ENCODE data around the gene NAB1. TPM values are rescaled to one million over a fixed set of nuclear protein-coding genes. Genes with fewer than 3 reads are reported as not detected.
"Not testable (repeated sequence)": the region's sequence is repeated elsewhere in the genome, so short reads cannot be mapped to it uniquely, and the experiment has no call there.

The NAB1 gene
- total RNA-seq, 4 donors from 2014 or later, result 4.9 to 11.0 (median 9.2) TPM

- no peak for DNase-seq
- intact Hi-C loops (cut with DNase I; ENCODE audit: low total_unique reads), result no loop called here
- Histone ChIP-seq H3K4me3 (no peak overlapping the region), H3K36me3 (no peaks in the 10 kb centered on the region), H3K9me3 (no peaks in the 10 kb centered on the region), H3K27me3 (no peaks in the 10 kb centered on the region), H3K27ac (no peak overlapping the region), H3K4me1 (no peaks in the 10 kb centered on the region)
- ATAC-seq, result no peak
- in situ Hi-C loops (cut with MboI; ENCODE audit: low sequenced_read_pairs in 4 of 4), result no loop called here
- TF ChIP-seq CTCF (IDR thresholded peaks at IDR 0.05 in 4 of 5, conservative IDR thresholded peaks at IDR 0.05 in 1 of 5) (no peak), POLR2A (IDR thresholded peaks at IDR 0.05) (no peak)
Observed at GRCh38 chr2:190705280-190705679, 56.4 kb downstream of the NAB1 start.

- no peaks in the 10 kb centered on the region for H3K36me3 ChIP-seq
- no peak for ATAC-seq
Observed at GRCh38 chr2:190707726-190708125, 58.8 kb downstream of the NAB1 start.

GRCh38 chr2:190708650-190709049 is 59.8 kb downstream of the NAB1 start:
- intact Hi-C loops (cut with DNase I; ENCODE audit: low total_unique reads); H3K9me3 ChIP-seq; H3K27me3 ChIP-seq; H3K4me1 ChIP-seq; in situ Hi-C loops (cut with MboI; ENCODE audit: low sequenced_read_pairs in 4 of 4); ATAC-seq; H3K27ac ChIP-seq; H3K4me3 ChIP-seq; DNase-seq; H3K36me3 ChIP-seq: not testable (repeated sequence)

More at GRCh38 chr2:190707726-190708125, 58.8 kb downstream of the NAB1 start:
- Histone ChIP-seq H3K27me3 (no peaks in the 10 kb centered on the region), H3K4me1 (no peaks in the 10 kb centered on the region), H3K4me3 (no peak overlapping the region), H3K9me3 (no peaks in the 10 kb centered on the region), H3K27ac (no peak overlapping the region)
- intact Hi-C loops (cut with DNase I; ENCODE audit: low total_unique reads) (no loop called here), in situ Hi-C loops (cut with MboI; ENCODE audit: low sequenced_read_pairs in 4 of 4) (no loop called here)
- no peak for DNase-seq
- TF ChIP-seq POLR2A (IDR thresholded peaks at IDR 0.05) (no peak), CTCF (IDR thresholded peaks at IDR 0.05 in 4 of 5, conservative IDR thresholded peaks at IDR 0.05 in 1 of 5) (no peak)

- ATAC-seq (no peak), DNase-seq (no peak)
- no peaks in the 10 kb centered on the region for H3K4me1 ChIP-seq
- TF ChIP-seq CTCF (IDR thresholded peaks at IDR 0.05 in 4 of 5, conservative IDR thresholded peaks at IDR 0.05 in 1 of 5) (no peak), POLR2A (IDR thresholded peaks at IDR 0.05) (no peak)
- no peaks in the 10 kb centered on the region for H3K9me3 ChIP-seq
- intact Hi-C loops (cut with DNase I; ENCODE audit: low total_unique reads), result no loop called here
- in situ Hi-C loops (cut with MboI; ENCODE audit: low sequenced_read_pairs in 4 of 4), result no loop called here
- no peaks in the 10 kb centered on the region for H3K27me3 ChIP-seq
- H3K27ac ChIP-seq, result no peak overlapping the region
- H3K36me3 ChIP-seq, result no peaks in the 10 kb centered on the region
- H3K4me3 ChIP-seq, result no peak overlapping the region
Observed at GRCh38 chr2:190711069-190711468, 62.2 kb downstream of the NAB1 start.

GRCh38 chr2:190713471-190713870 is 64.6 kb downstream of the NAB1 start:
- Histone ChIP-seq H3K27me3 (no peaks in the 10 kb centered on the region), H3K9me3 (no peaks in the 10 kb centered on the region), H3K4me3 (no peak overlapping the region), H3K36me3 (no peaks in the 10 kb centered on the region), H3K27ac (no peak overlapping the region), H3K4me1 (no peaks in the 10 kb centered on the region)
- no peak for DNase-seq
- intact Hi-C loops (cut with DNase I; ENCODE audit: low total_unique reads), result no loop called here
- ATAC-seq, result no peak
- no peak for TF ChIP-seq POLR2A (IDR thresholded peaks at IDR 0.05)
- TF ChIP-seq CTCF (IDR thresholded peaks at IDR 0.05 in 4 of 5, conservative IDR thresholded peaks at IDR 0.05 in 1 of 5), result no peak
- in situ Hi-C loops (cut with MboI; ENCODE audit: low sequenced_read_pairs in 4 of 4), result no loop called here
